ENCODE results near the gene COX7B2. TPM values are rescaled to one million over a fixed set of nuclear protein-coding genes. Genes with fewer than 3 reads are reported as not detected.

The COX7B2 gene
- total and polyA plus RNA-seq, 12 donors = not detected

- DNase-seq (no peak), ATAC-seq (peak in 1 of 8 donors; percentile 38)
- Histone ChIP-seq H3K9me3 (no peaks in the 10 kb centered on the region), H3K27ac (peak overlapping the region in 1 of 10 donors; percentile 28), H3K36me3 (no peaks in the 10 kb centered on the region), H3K4me1 (peaks cover 0 to 12% (median 0%) of the 10 kb centered on the region in 9 donors), H3K4me3 (no peak overlapping the region), H3K27me3 (no peaks in the 10 kb centered on the region)
- TF ChIP-seq CTCF (IDR thresholded peaks at IDR 0.05) = no peak
- intact Hi-C loops (cut with DNase I) = loop anchor here in 4 of 10 donors (5.0 to 10.0 kb wide), 5 partner anchors 71 to 194 kb away; partner anchors contain the start of gene GABRB1 (in 1 of the 4)
- 38 to 50% methylated on average over 3 of the region's 3 CpGs for WGBS, 2 donors
These were observed 21.8 kb upstream of the COX7B2 start for GRCh38 chr4:46930891-46931290.

- Histone ChIP-seq H3K4me3 (no peak overlapping the region), H3K9me3 (no peaks in the 10 kb centered on the region), H3K27me3 (no peaks in the 10 kb centered on the region), H3K4me1 (peaks cover 0 to 6% (median 0%) of the 10 kb centered on the region in 9 donors), H3K36me3 (no peaks in the 10 kb centered on the region), H3K27ac (peak overlapping the region in 3 of 10 donors; percentile 43 to 55 (median 51))
- ATAC-seq (peak in 6 of 8 donors; percentile 24 to 83 (median 45)), DNase-seq (no peak)
- no peak for TF ChIP-seq CTCF (IDR thresholded peaks at IDR 0.05)
- intact Hi-C loops (cut with DNase I) = loop anchor here in 1 of 10 donors (5.0 kb wide), 1 partner anchor 105 kb away; the partner anchor contains the start of gene GABRB1
These were observed 18.2 kb upstream of the COX7B2 start for GRCh38 chr4:46927201-46927600.

GRCh38 chr4:46924789-46925529, 15.9 kb upstream of the COX7B2 start:
- intact Hi-C loops (cut with DNase I) = loop anchor here in 1 of 10 donors (5.0 kb wide), 1 partner anchor 107 kb away; the partner anchor contains the start of gene GABRB1
- no peak for TF ChIP-seq CTCF (IDR thresholded peaks at IDR 0.05)
- H3K4me1 ChIP-seq = peaks cover 0 to 6% (median 0%) of the 10 kb centered on the region in 9 donors
- no peaks in the 10 kb centered on the region for H3K9me3 ChIP-seq
- H3K4me3 ChIP-seq = no peak overlapping the region
- no peak overlapping the region for H3K27ac ChIP-seq
- H3K27me3 ChIP-seq = no peaks in the 10 kb centered on the region
- H3K36me3 ChIP-seq = no peaks in the 10 kb centered on the region
- DNase-seq (no peak), ATAC-seq (no peak)

GRCh38 chr4:46922205-46922604, 13.2 kb upstream of the COX7B2 start:
- no peak overlapping the region for H3K27ac ChIP-seq

More at GRCh38 chr4:46922205-46922604, 13.2 kb upstream of the COX7B2 start:
- H3K4me1 ChIP-seq = peaks cover 0 to 3% (median 0%) of the 10 kb centered on the region in 9 donors
- ATAC-seq (no peak), DNase-seq (no peak)
- no peaks in the 10 kb centered on the region for H3K36me3 ChIP-seq
- no peak overlapping the region for H3K4me3 ChIP-seq
- 50 to 53% methylated on average over 3 of the region's 3 CpGs for WGBS, 2 donors
- H3K27me3 ChIP-seq = no peaks in the 10 kb centered on the region
- intact Hi-C loops (cut with DNase I) = no loop called here
- H3K9me3 ChIP-seq = no peaks in the 10 kb centered on the region
- TF ChIP-seq CTCF (IDR thresholded peaks at IDR 0.05) = no peak

Data from heart right ventricle (tissue), 16 donors.